ENCODE data around the gene PCDHB4. TPM values are rescaled to one million over a fixed set of nuclear protein-coding genes. Genes with fewer than 3 reads are reported as not detected.
A peak's percentile ranks its signal among the peaks of the same experiment; 100 is the strongest.
"Not testable (repeated sequence)": the region's sequence is repeated elsewhere in the genome, so short reads cannot be mapped to it uniquely, and the experiment has no call there.

The PCDHB4 gene
- total RNA-seq, 1 experiment from 2014 or later, result 0.09 TPM

DNA sequence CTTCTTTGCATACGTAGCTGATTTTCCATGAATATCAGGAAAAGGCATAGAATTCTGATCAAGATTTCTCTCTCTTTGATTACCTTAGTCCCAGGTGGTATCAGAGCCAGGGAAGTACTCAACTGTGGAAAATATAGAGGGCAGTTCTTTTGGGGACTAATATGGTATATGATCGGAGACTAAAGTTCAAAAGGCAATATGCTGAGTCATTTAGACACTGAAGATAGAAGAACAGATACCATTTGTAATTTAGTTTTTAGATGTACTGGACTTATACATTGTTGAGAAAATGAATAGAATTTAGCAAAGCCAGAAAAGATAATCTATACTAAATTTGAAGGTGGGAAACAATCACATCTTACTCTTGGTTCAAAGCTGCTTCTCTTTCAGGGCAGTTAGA is 16.3 kb upstream of the PCDHB4 start:
- intact Hi-C loops (cut with micrococcal nuclease; ENCODE audit: unreplicated experiment), result no loop called here
- no peaks in the 10 kb centered on the region for H3K9me2 ChIP-seq (ENCODE audit: insufficient read depth)
- no peaks in the 10 kb centered on the region for H3K27me3 ChIP-seq (ENCODE audit: insufficient read depth, low read depth)
- ChIA-PET POLR2A (ENCODE audit: unreplicated experiment) (no interaction called here), CTCF (interaction anchor here (0.6 kb wide), 1 partner anchor 23 kb away, joined by 6 read pairs; no protein-coding TSS in a partner anchor)
- H3F3A ChIP-seq (ENCODE audit: insufficient read depth, low read depth), result no peaks in the 10 kb centered on the region
- 0 out of 2 replicates have a peak, but pooled peaks cover 3% of the 10 kb centered on the region for H3K9me3 ChIP-seq (ENCODE audit: insufficient read depth, low read depth)
- no peaks in the 10 kb centered on the region for H4K20me1 ChIP-seq (ENCODE audit: insufficient read depth)
- no peak overlapping the region for H2AFZ ChIP-seq
- DNase-seq, result no peak
- no TSS peak for BruUV-seq (replicated peaks)
- no peak for TF ChIP-seq EZH2 (IDR thresholded peaks at IDR 0.05; ENCODE audit: low read depth)
- TF ChIP-seq, protein P1, sequence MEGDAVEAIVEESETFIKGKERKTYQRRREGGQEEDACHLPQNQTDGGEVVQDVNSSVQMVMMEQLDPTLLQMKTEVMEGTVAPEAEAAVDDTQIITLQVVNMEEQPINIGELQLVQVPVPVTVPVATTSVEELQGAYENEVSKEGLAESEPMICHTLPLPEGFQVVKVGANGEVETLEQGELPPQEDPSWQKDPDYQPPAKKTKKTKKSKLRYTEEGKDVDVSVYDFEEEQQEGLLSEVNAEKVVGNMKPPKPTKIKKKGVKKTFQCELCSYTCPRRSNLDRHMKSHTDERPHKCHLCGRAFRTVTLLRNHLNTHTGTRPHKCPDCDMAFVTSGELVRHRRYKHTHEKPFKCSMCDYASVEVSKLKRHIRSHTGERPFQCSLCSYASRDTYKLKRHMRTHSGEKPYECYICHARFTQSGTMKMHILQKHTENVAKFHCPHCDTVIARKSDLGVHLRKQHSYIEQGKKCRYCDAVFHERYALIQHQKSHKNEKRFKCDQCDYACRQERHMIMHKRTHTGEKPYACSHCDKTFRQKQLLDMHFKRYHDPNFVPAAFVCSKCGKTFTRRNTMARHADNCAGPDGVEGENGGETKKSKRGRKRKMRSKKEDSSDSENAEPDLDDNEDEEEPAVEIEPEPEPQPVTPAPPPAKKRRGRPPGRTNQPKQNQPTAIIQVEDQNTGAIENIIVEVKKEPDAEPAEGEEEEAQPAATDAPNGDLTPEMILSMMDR (conservative IDR thresholded peaks at IDR 0.05), result no peak
- H3K4me2 ChIP-seq, result no peak overlapping the region
- H3K4me3 ChIP-seq, result no peak overlapping the region
- H3K79me2 ChIP-seq (ENCODE audit: low read depth), result no peaks in the 10 kb centered on the region
- no peak overlapping the region for H3K27ac ChIP-seq
- H3K36me3 ChIP-seq (ENCODE audit: low read depth), result no peaks in the 10 kb centered on the region
- no peaks in the 10 kb centered on the region for H3K4me1 ChIP-seq (replicated peaks; ENCODE audit: insufficient read depth)

DNA sequence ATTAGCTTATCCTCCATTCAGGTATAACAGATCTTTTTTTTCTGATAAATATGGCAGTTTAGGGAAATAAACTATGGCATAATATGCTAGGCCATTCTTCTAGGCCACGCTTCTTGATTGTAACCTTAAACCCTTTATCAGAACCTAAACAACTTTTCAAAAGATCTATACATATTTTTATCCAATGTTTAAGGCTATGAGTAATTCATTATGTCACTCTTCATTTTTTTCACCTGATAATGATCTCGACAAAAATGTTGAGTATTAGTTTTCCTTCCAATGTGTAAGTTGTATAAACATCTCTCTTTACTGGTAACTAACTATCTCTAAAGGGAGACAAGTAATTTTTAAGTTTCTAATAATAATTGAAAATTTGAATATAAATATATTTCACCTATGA is 2.4 kb upstream of the PCDHB4 start:
- Histone ChIP-seq H3K79me2 (ENCODE audit: low read depth) (no peaks in the 10 kb centered on the region), H3K27me3 (ENCODE audit: insufficient read depth, low read depth) (no peaks in the 10 kb centered on the region), H3K36me3 (ENCODE audit: low read depth) (no peaks in the 10 kb centered on the region), H3K4me2 (no peak overlapping the region), H4K20me1 (ENCODE audit: insufficient read depth) (no peaks in the 10 kb centered on the region), H2AFZ (no peak overlapping the region), H3K4me1 (replicated peaks; ENCODE audit: insufficient read depth) (no peaks in the 10 kb centered on the region), H3K27ac (no peak overlapping the region), H3K9me3 (ENCODE audit: insufficient read depth, low read depth) (0 out of 2 replicates have a peak, but pooled peaks cover 4% of the 10 kb centered on the region), H3F3A (ENCODE audit: insufficient read depth, low read depth) (no peaks in the 10 kb centered on the region), H3K4me3 (no peak overlapping the region), H3K9me2 (ENCODE audit: insufficient read depth) (no peaks in the 10 kb centered on the region)
- no peak for TF ChIP-seq EZH2 (IDR thresholded peaks at IDR 0.05; ENCODE audit: low read depth)
- TF ChIP-seq, protein P1 (conservative IDR thresholded peaks at IDR 0.05), result no peak
- CTCF ChIA-PET, result no interaction called here
- intact Hi-C loops (cut with micrococcal nuclease; ENCODE audit: unreplicated experiment), result no loop called here
- POLR2A ChIA-PET (ENCODE audit: unreplicated experiment), result no interaction called here
- BruUV-seq (replicated peaks), result no TSS peak
- no peak for DNase-seq

DNA sequence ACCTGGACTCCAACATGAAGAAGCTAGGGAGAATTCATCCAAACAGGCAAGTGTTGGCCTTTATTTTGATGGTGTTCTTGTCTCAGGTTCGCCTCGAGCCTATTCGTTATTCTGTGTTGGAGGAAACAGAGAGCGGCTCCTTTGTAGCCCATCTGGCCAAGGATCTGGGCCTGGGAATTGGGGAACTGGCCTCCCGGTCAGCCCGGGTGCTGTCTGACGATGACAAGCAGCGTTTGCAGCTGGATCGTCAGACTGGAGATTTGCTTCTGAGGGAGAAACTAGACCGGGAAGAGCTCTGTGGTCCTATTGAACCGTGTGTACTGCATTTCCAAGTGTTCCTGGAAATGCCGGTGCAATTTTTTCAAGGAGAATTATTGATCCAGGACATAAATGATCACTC is 367 bp downstream of the PCDHB4 start:
- Histone ChIP-seq H2AFZ (peak overlapping the region; percentile 39; the same call in 1 of the 2 replicates), H3K36me3 (ENCODE audit: low read depth) (no peaks in the 10 kb centered on the region), H3K27me3 (ENCODE audit: insufficient read depth, low read depth) (no peaks in the 10 kb centered on the region), H3K4me3 (no peak overlapping the region), H3K79me2 (ENCODE audit: low read depth) (no peaks in the 10 kb centered on the region), H3K4me1 (replicated peaks; ENCODE audit: insufficient read depth) (no peaks in the 10 kb centered on the region), H3K4me2 (no peak overlapping the region), H3K9me3 (ENCODE audit: insufficient read depth, low read depth) (no peaks in the 10 kb centered on the region), H3K27ac (no peak overlapping the region), H3F3A (ENCODE audit: insufficient read depth, low read depth) (no peaks in the 10 kb centered on the region), H3K9me2 (ENCODE audit: insufficient read depth) (no peaks in the 10 kb centered on the region), H4K20me1 (ENCODE audit: insufficient read depth) (no peaks in the 10 kb centered on the region)
- intact Hi-C loops (cut with micrococcal nuclease; ENCODE audit: unreplicated experiment), result no loop called here
- no peak for DNase-seq
- TF ChIP-seq, protein P1 (conservative IDR thresholded peaks at IDR 0.05), result no peak
- no peak for TF ChIP-seq EZH2 (IDR thresholded peaks at IDR 0.05; ENCODE audit: low read depth)
- BruUV-seq (replicated peaks), result no TSS peak
- POLR2A ChIA-PET (ENCODE audit: unreplicated experiment), result interaction anchor here (0.6 kb wide), 1 partner anchor 75 kb away, joined by 6 read pairs; no protein-coding TSS in a partner anchor
- CTCF ChIA-PET, result no interaction called here

DNA sequence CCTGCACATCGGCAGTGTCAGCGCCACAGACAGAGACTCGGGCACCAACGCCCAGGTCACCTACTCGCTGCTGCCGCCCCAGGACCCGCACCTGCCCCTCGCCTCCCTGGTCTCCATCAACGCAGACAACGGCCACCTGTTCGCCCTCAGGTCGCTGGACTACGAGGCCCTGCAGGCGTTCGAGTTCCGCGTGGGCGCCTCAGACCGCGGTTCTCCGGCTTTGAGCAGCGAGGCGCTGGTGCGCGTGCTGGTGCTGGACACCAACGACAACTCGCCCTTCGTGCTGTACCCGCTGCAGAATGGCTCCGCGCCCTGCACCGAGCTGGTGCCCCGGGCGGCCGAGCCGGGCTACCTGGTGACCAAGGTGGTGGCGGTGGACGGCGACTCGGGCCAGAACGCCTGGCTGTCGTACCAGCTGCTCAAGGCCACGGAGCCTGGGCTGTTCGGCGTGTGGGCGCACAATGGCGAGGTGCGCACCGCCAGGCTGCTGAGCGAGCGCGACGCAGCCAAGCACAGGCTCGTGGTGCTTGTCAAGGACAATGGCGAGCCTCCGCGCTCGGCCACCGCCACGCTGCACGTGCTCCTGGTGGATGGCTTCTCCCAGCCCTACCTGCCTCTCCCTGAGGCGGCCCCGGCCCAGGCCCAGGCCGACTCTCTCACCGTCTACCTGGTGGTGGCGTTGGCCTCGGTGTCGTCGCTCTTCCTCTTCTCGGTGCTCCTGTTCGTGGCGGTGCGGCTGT is 1.9 kb downstream of the PCDHB4 start:
- DNase-seq; H3K36me3 ChIP-seq (ENCODE audit: low read depth); H3K27ac ChIP-seq; H3F3A ChIP-seq (ENCODE audit: insufficient read depth, low read depth); H3K9me2 ChIP-seq (ENCODE audit: insufficient read depth); H3K9me3 ChIP-seq (ENCODE audit: insufficient read depth, low read depth); H3K79me2 ChIP-seq (ENCODE audit: low read depth); intact Hi-C loops (cut with micrococcal nuclease; ENCODE audit: unreplicated experiment); POLR2A ChIA-PET (ENCODE audit: unreplicated experiment); H3K4me1 ChIP-seq (replicated peaks; ENCODE audit: insufficient read depth); H3K4me2 ChIP-seq; H2AFZ ChIP-seq; BruUV-seq (replicated peaks); H3K27me3 ChIP-seq (ENCODE audit: insufficient read depth, low read depth); H4K20me1 ChIP-seq (ENCODE audit: insufficient read depth); CTCF ChIA-PET; H3K4me3 ChIP-seq: not testable (repeated sequence)
